Astrocyte (in vitro differentiated cells and primary cell): ENCODE data around the gene TRIM4. TPM values are rescaled to one million over a fixed set of nuclear protein-coding genes. Genes with fewer than 3 reads are reported as not detected.
"Not testable (repeated sequence)": the region's sequence is repeated elsewhere in the genome, so short reads cannot be mapped to it uniquely, and the experiment has no call there.

Source experiments
- DNase-seq: peaks from one replicate; pipeline ENCODE4 v3.0.0-alpha.2; 2010; ENCODE audit warnings: low read depth
- FAIRE-seq: peaks from 2 replicates; lab custom pipeline; 2011; peaks lifted over from hg19 to GRCh38; lab: Jason Lieb, UNC
- H2AFZ ChIP-seq: 2 replicates; pipeline ENCODE4 v1.6.0; 2012; ENCODE audit warnings: low read depth, low read length, inconsistent platforms
- H3K27ac ChIP-seq: 2 replicates; pipeline ENCODE4 v1.5.1; 2011; ENCODE audit warnings: low read depth, low read length, inconsistent platforms
- H3K27me3 ChIP-seq: 2 replicates; pipeline ENCODE4 v1.6.0; 2011; ENCODE audit warnings: low read length, inconsistent platforms; ENCODE audit not compliant: insufficient read depth
- H3K36me3 ChIP-seq: 2 replicates; pipeline ENCODE4 v1.5.1; 2011; ENCODE audit warnings: low read length, inconsistent platforms; ENCODE audit not compliant: insufficient read depth
- H3K4me1 ChIP-seq: 2 replicates; pipeline ENCODE4 v1.5.1; 2011; ENCODE audit warnings: low read length, inconsistent platforms; ENCODE audit not compliant: insufficient read depth
- H3K4me2 ChIP-seq: 2 replicates; pipeline ENCODE4 v1.6.0; 2012; ENCODE audit warnings: low read length, inconsistent platforms
- H3K4me3 ChIP-seq: 2 replicates; pipeline ENCODE4 v1.5.1; 2011; ENCODE audit warnings: low read depth, mild to moderate bottlenecking, low read length, inconsistent platforms; ENCODE audit not compliant: insufficient read depth
- H3K79me2 ChIP-seq: 2 replicates; pipeline ENCODE4 v1.6.0; 2012; ENCODE audit warnings: mild to moderate bottlenecking, low read length, inconsistent platforms; ENCODE audit not compliant: insufficient read depth
- H3K9ac ChIP-seq: 2 replicates; pipeline ENCODE4 v1.6.0; 2012; ENCODE audit warnings: mild to moderate bottlenecking, low read length, inconsistent platforms
- H3K9me3 ChIP-seq: 2 replicates; pipeline ENCODE4 v1.5.1; 2012; ENCODE audit warnings: low read depth, mild to moderate bottlenecking, low read length, inconsistent platforms; ENCODE audit not compliant: insufficient read depth
- H4K20me1 ChIP-seq: 2 replicates; pipeline ENCODE4 v1.6.0; 2012; ENCODE audit warnings: low read length, inconsistent platforms; ENCODE audit not compliant: insufficient read depth
- H3K27ac Mint-ChIP-seq: one replicate; pipeline ENCODE4 v1.8.0; 2021; ENCODE audit warnings: mild to moderate bottlenecking, mixed read lengths; ENCODE audit not compliant: unreplicated experiment
- H3K27me3 Mint-ChIP-seq: one replicate; pipeline ENCODE4 v1.8.0; 2021; ENCODE audit warnings: low read depth, mixed read lengths; ENCODE audit not compliant: unreplicated experiment
- H3K36me3 Mint-ChIP-seq: one replicate; pipeline ENCODE4 v1.8.0; 2021; ENCODE audit warnings: low read depth, mixed read lengths; ENCODE audit not compliant: unreplicated experiment
- H3K4me1 Mint-ChIP-seq: one replicate; pipeline ENCODE4 v1.8.0; 2021; ENCODE audit warnings: low read depth, mixed read lengths; ENCODE audit not compliant: unreplicated experiment
- H3K4me3 Mint-ChIP-seq: one replicate; pipeline ENCODE4 v1.8.0; 2021; ENCODE audit warnings: mild to moderate bottlenecking, moderate library complexity, mixed read lengths; ENCODE audit not compliant: unreplicated experiment
- H3K9me3 Mint-ChIP-seq: one replicate; pipeline ENCODE4 v1.8.0; 2021; ENCODE audit warnings: mild to moderate bottlenecking, mixed read lengths; ENCODE audit not compliant: unreplicated experiment
- CTCF ChIP-seq: IDR thresholded peaks from 2 replicates; pipeline ENCODE4 v1.5.1; 2011; ENCODE audit warnings: low read depth, mild to moderate bottlenecking, inconsistent platforms, low read length, moderate library complexity; ENCODE audit not compliant: insufficient read depth
- EZH2 ChIP-seq: IDR thresholded peaks from 2 replicates; pipeline ENCODE4 v1.6.1; 2012; ENCODE audit warnings: mild to moderate bottlenecking, low read length, inconsistent platforms; ENCODE audit not compliant: insufficient read depth
- total RNA-seq: library from RNA; stranded (reverse); gene quantifications from 2 replicates; pipeline ENCODE4 v1.2.1, GENCODE V29; 2021

TRIM4 gene
- total RNA-seq, 1 donor from 2014 or later, result 4.6 TPM

DNA sequence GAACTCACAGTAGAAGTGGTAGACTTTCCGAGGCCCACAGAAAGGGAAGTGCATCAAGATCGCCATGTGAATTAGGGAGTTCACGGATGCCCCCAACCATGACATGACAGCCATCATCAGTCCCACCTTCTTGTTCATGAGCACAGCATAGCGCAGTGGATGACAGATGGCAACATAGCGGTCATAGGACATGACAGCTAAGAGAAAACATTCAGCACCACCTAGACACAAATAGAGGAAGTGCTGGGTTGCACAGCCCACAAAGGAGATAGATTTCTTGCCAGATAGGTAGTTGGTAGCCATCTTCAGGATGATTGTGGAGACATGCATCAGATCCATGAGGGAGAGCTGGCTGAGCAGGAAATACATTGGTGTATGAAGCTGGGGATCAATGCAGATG is 42.8 kb downstream of the TRIM4 start:
- no peaks in the 10 kb centered on the region for H3K9me3 ChIP-seq
- H2AFZ ChIP-seq, result no peak overlapping the region
- H3K4me3 ChIP-seq, result no peak overlapping the region
- no peak overlapping the region for H3K27ac ChIP-seq
- no peaks in the 10 kb centered on the region for H3K36me3 Mint-ChIP-seq
- no peaks in the 10 kb centered on the region for H3K36me3 ChIP-seq
- TF ChIP-seq EZH2 (no peak), CTCF (no peak)
- H4K20me1 ChIP-seq, result no peaks in the 10 kb centered on the region
- H3K27ac Mint-ChIP-seq, result no peak overlapping the region
- H3K27me3 ChIP-seq, result no peaks in the 10 kb centered on the region
- no peaks in the 10 kb centered on the region for H3K79me2 ChIP-seq
- no peak overlapping the region for H3K4me3 Mint-ChIP-seq
- no peaks in the 10 kb centered on the region for H3K9me3 Mint-ChIP-seq
- peaks cover 20% of the 10 kb centered on the region for H3K27me3 Mint-ChIP-seq
- peaks cover 2% of the 10 kb centered on the region for H3K4me1 Mint-ChIP-seq
- no peaks in the 10 kb centered on the region for H3K4me1 ChIP-seq
- no peak overlapping the region for H3K9ac ChIP-seq
- FAIRE-seq (no peak), DNase-seq (no peak)
- H3K4me2 ChIP-seq, result no peak overlapping the region

GRCh38 chr7:99868246-99868645 is 51.1 kb downstream of the TRIM4 start:
- Histone ChIP-seq H3K9me3 (peaks cover 8% of the 10 kb centered on the region), H3K36me3 (no peaks in the 10 kb centered on the region), H3K79me2 (no peaks in the 10 kb centered on the region), H3K4me2 (no peak overlapping the region), H2AFZ (no peak overlapping the region), H3K27me3 (peaks cover 3% of the 10 kb centered on the region), H3K4me1 (no peaks in the 10 kb centered on the region), H4K20me1 (no peaks in the 10 kb centered on the region), H3K9ac (no peak overlapping the region), H3K4me3 (no peak overlapping the region), H3K27ac (no peak overlapping the region)
- no peak overlapping the region for H3K27ac Mint-ChIP-seq
- peaks cover 8% of the 10 kb centered on the region for H3K4me1 Mint-ChIP-seq
- FAIRE-seq (no peak), DNase-seq (no peak)
- TF ChIP-seq CTCF (no peak), EZH2 (no peak)
- H3K36me3 Mint-ChIP-seq, result no peaks in the 10 kb centered on the region
- H3K9me3 Mint-ChIP-seq, result no peaks in the 10 kb centered on the region
- no peak overlapping the region for H3K4me3 Mint-ChIP-seq
- peaks cover 2% of the 10 kb centered on the region for H3K27me3 Mint-ChIP-seq

- H3K79me2 ChIP-seq, H3K27ac Mint-ChIP-seq, H3K4me3 Mint-ChIP-seq, H2AFZ ChIP-seq, H3K9me3 Mint-ChIP-seq, H4K20me1 ChIP-seq, H3K9ac ChIP-seq, FAIRE-seq, H3K4me1 Mint-ChIP-seq, H3K36me3 ChIP-seq, H3K4me1 ChIP-seq, H3K4me2 ChIP-seq, H3K4me3 ChIP-seq, H3K9me3 ChIP-seq, H3K27me3 Mint-ChIP-seq, DNase-seq, H3K27me3 ChIP-seq, H3K27ac ChIP-seq, H3K36me3 Mint-ChIP-seq: not testable (repeated sequence)
Observed at GRCh38 chr7:99867477-99867876, 51.9 kb downstream of the TRIM4 start.
